ENCODE measurements around the gene ADAMTS1. TPM values are rescaled to one million over a fixed set of nuclear protein-coding genes. Genes with fewer than 3 reads are reported as not detected.

Gene ADAMTS1
- total and polyA plus RNA-seq, 2 donors (not counting 3 experiments of a cell fraction or from before 2014, with no cell fraction given): 15.4 to 16.3 TPM

- no peak overlapping the region for H3K4me2 ChIP-seq (ENCODE audit: insufficient read depth, low read length)
- no peak overlapping the region for H3K4me3 ChIP-seq (replicated peaks in 1 of 3; ENCODE audit: insufficient read depth in 1 of 3, low read depth in 1 of 3, low read length in 3 of 3)
- H3K27ac ChIP-seq (ENCODE audit: insufficient read depth, low read depth, low read length): no peak overlapping the region
- H3K9me3 ChIP-seq (replicated peaks; ENCODE audit: control insufficient read depth, insufficient read depth, low read length): no peaks in the 10 kb centered on the region
- no peaks in the 10 kb centered on the region for H3K9me1 ChIP-seq (replicated peaks; ENCODE audit: control insufficient read depth, extremely low read depth, insufficient read depth, low read length)
- no peak overlapping the region for H3K9ac ChIP-seq (replicated peaks; ENCODE audit: extremely low read depth, insufficient read depth, low read length)
- dilution Hi-C loops (cut with MboI; ENCODE audit: extremely low pct_ligation_motif_present, low sequenced_read_pairs) (no loop called here), intact Hi-C loops (cut with micrococcal nuclease) (no loop called here)
- DNase-seq (ENCODE audit: low read depth, low spot score) (peak; percentile 6), FAIRE-seq (no peak)
- no peaks in the 10 kb centered on the region for H3K4me1 ChIP-seq (ENCODE audit: control insufficient read depth, extremely low read depth, insufficient read depth, low read length)
- peaks cover 0 to 4% of the 10 kb centered on the region in 2 experiments for H3K27me3 ChIP-seq (ENCODE audit: control insufficient read depth in 2 of 2, insufficient read depth in 2 of 2, low read length in 2 of 2)
- H2AFZ ChIP-seq (ENCODE audit: low read depth, low read length): no peak overlapping the region
- no peaks in the 10 kb centered on the region for H3K79me2 ChIP-seq (ENCODE audit: control insufficient read depth, insufficient read depth, low read length)
- H4K20me1 ChIP-seq (replicated peaks; ENCODE audit: control insufficient read depth, extremely low read depth, insufficient read depth, low read length): no peaks in the 10 kb centered on the region
- CTCF ChIA-PET: interaction anchor here (1.0 kb wide), 1 partner anchor 20 kb away, joined by 3 read pairs; no protein-coding TSS in a partner anchor
- POLR2A ChIA-PET: interaction anchor here (0.5 kb wide), 1 partner anchor 1052 kb away, joined by 3 read pairs; no protein-coding TSS in a partner anchor
- H3K36me3 ChIP-seq (ENCODE audit: control insufficient read depth in 2 of 2, extremely low read depth in 1 of 2, insufficient read depth in 2 of 2, low read length in 2 of 2): no peaks in the 10 kb centered on the region
- BruUV-seq (replicated peaks): no TSS peak
- TF ChIP-seq MAX (IDR thresholded peaks at IDR 0.05; ENCODE audit: insufficient read depth, insufficient read length) (no peak), EZH2 (IDR thresholded peaks at IDR 0.05; ENCODE audit: borderline replicate concordance, low read depth, low read length, severe bottlenecking) (no peak), POLR2AphosphoS5 (IDR thresholded peaks at IDR 0.05; ENCODE audit: insufficient read depth, low read depth, low read length) (no peak), CTCF (IDR thresholded peaks at IDR 0.05; ENCODE audit: extremely low read depth in 1 of 2, insufficient read depth in 1 of 2, low read depth in 1 of 2, low read length in 2 of 2) (no peak), MYC (IDR thresholded peaks at IDR 0.05; ENCODE audit: low read depth, low read length) (no peak), JUN (IDR thresholded peaks at IDR 0.05; ENCODE audit: borderline replicate concordance, insufficient read depth, insufficient read length, low read depth) (no peak)
Measured at GRCh38 chr21:26795866-26796329, 49.3 kb downstream of the ADAMTS1 start.

All from endothelial cell of umbilical vein (primary cell).